Left ventricle myocardium inferior (tissue), 1 donor: Measurements from ENCODE around the gene EXOG. TPM values are rescaled to one million over a fixed set of nuclear protein-coding genes. Genes with fewer than 3 reads are reported as not detected.

ENCODE experiments used
- DNase-seq: peaks from one replicate; pipeline ENCODE4 v3.0.0-alpha.2; 2020
- H3K27ac ChIP-seq: fragments of 200-600 bp; replicated peaks from 2 replicates; pipeline ENCODE4 v1.8.0; 2021
- H3K27me3 ChIP-seq: fragments of 200-600 bp; 2 replicates; pipeline ENCODE4 v1.8.0; 2021; ENCODE audit warnings: low read depth
- H3K36me3 ChIP-seq: fragments of 200-600 bp; 2 replicates; pipeline ENCODE4 v1.8.0; 2021
- H3K4me1 ChIP-seq: fragments of 200-600 bp; 2 replicates; pipeline ENCODE4 v1.8.0; 2021
- H3K4me3 ChIP-seq: fragments of 200-600 bp; 2 replicates; pipeline ENCODE4 v1.8.0; 2021; ENCODE audit warnings: mild to moderate bottlenecking, moderate library complexity
- H3K9me3 ChIP-seq: fragments of 200-600 bp; replicated peaks from 2 replicates; pipeline ENCODE4 v1.8.0; 2021
- intact Hi-C: fragments of 100-400 bp; cut with micrococcal nuclease; formaldehyde crosslinking; loops from one replicate; pipeline ENCODE4 v1.11.0; 2022
- total RNA-seq: library from RNA; stranded (reverse); fragmentation: NEBNext Ultra II Directional; extraction: Animal tissue kit (Norgen Biotek cat#: 25700); gene quantifications from one replicate; pipeline ENCODE4 v1.2.1, GENCODE V29; 2021
- TF ChIP-seq, protein P1 (sequence below): fragments of 200-600 bp; IDR thresholded peaks from 2 replicates; pipeline ENCODE4 v1.8.0; 2021; ENCODE audit warnings: antibody characterized with exemption, mild to moderate bottlenecking, borderline replicate concordance
- donor health status: DM: no; HTN: yes; CAD: no; lungs with severe emphysema.

EXOG gene
- total RNA-seq, 1 donor from 2014 or later, result 27.9 TPM

- Histone ChIP-seq H3K4me1 (no peaks in the 10 kb centered on the region), H3K27ac (no peak overlapping the region), H3K36me3 (peaks cover 4% of the 10 kb centered on the region), H3K27me3 (no peaks in the 10 kb centered on the region), H3K9me3 (no peaks in the 10 kb centered on the region), H3K4me3 (no peak overlapping the region)
- TF ChIP-seq, protein P1, sequence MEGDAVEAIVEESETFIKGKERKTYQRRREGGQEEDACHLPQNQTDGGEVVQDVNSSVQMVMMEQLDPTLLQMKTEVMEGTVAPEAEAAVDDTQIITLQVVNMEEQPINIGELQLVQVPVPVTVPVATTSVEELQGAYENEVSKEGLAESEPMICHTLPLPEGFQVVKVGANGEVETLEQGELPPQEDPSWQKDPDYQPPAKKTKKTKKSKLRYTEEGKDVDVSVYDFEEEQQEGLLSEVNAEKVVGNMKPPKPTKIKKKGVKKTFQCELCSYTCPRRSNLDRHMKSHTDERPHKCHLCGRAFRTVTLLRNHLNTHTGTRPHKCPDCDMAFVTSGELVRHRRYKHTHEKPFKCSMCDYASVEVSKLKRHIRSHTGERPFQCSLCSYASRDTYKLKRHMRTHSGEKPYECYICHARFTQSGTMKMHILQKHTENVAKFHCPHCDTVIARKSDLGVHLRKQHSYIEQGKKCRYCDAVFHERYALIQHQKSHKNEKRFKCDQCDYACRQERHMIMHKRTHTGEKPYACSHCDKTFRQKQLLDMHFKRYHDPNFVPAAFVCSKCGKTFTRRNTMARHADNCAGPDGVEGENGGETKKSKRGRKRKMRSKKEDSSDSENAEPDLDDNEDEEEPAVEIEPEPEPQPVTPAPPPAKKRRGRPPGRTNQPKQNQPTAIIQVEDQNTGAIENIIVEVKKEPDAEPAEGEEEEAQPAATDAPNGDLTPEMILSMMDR, result no peak
- intact Hi-C loops, result no loop called here
- DNase-seq, result no peak
Measured at GRCh38 chr3:38488949-38489348, 7.2 kb upstream of the EXOG start.

DNA sequence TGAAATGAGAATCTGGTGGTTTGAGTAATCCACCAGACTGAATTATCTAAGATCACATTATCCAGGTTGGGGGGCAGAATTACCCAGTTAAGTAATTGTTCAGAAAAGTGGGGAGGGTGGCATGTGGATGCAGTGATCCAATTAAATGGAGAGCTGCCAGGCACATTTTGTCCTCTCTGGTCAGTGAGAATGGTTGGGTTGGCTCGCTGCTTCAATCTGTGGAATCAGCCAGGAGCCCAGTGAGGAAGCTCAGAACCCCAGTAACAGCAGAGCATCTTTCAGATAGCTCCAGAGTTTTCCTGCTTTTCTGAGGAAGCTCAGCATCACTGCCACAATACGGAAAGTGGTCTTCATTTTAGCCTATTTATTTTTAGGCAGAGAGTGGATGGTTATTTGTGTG is 6.4 kb upstream of the EXOG start:
- Histone ChIP-seq H3K9me3 (no peaks in the 10 kb centered on the region), H3K4me3 (no peak overlapping the region), H3K27me3 (no peaks in the 10 kb centered on the region), H3K4me1 (no peaks in the 10 kb centered on the region), H3K27ac (no peak overlapping the region), H3K36me3 (no peaks in the 10 kb centered on the region)
- DNase-seq, result no peak
- intact Hi-C loops, result no loop called here
- TF ChIP-seq, protein P1, result no peak

DNA sequence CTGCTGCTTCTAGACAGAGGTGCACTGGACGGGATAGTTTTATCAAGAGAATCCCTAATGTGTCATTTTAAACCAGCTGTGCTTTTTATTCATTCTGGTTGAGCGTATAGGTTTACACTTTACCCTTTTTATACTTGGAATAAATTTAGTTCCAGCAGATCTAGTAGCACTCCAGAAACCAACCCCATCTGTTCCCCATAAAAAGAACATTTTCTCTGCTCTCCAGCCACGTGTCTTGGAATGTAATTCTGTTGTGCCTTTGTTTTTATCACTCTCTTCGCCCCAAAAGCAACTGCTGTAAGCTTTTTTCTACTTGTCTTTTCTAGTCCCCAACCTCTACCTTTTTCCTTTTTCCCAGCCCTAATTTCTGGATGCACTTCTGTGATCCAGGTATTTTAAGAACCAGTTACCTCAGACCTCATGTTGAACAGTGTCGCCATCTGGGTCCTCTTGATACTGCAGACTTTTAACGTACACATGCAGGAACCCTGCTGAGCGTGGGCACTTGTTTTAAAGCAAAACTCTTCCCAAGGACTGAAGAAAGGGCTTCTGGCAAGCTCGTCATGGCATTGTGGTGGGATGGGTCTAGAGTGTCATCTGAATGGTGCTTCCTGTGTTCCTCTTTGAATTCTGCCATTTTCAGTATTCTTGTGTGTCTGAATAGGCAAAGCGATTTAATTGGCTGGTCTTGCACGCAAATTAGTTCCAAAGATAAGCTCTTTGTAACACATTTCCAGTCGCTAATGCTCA is 5.7 kb upstream of the EXOG start:
- intact Hi-C loops, result no loop called here

GRCh38 chr3:38491215-38491614 is 4.9 kb upstream of the EXOG start:
- Histone ChIP-seq H3K4me3 (no peak overlapping the region), H3K27ac (no peak overlapping the region), H3K9me3 (no peaks in the 10 kb centered on the region), H3K36me3 (no peaks in the 10 kb centered on the region), H3K4me1 (peaks cover under 1% of the 10 kb centered on the region), H3K27me3 (no peaks in the 10 kb centered on the region)
- TF ChIP-seq, protein P1, result no peak
- intact Hi-C loops, result no loop called here
- DNase-seq, result no peak

More for the DNA sequence above, 5.7 kb upstream of the EXOG start:
- TF ChIP-seq, protein P1, result no peak
- no peak overlapping the region for H3K27ac ChIP-seq
- no peaks in the 10 kb centered on the region for H3K9me3 ChIP-seq
- no peaks in the 10 kb centered on the region for H3K27me3 ChIP-seq
- H3K4me3 ChIP-seq, result no peak overlapping the region
- no peaks in the 10 kb centered on the region for H3K36me3 ChIP-seq
- no peaks in the 10 kb centered on the region for H3K4me1 ChIP-seq
- no peak for DNase-seq

DNA sequence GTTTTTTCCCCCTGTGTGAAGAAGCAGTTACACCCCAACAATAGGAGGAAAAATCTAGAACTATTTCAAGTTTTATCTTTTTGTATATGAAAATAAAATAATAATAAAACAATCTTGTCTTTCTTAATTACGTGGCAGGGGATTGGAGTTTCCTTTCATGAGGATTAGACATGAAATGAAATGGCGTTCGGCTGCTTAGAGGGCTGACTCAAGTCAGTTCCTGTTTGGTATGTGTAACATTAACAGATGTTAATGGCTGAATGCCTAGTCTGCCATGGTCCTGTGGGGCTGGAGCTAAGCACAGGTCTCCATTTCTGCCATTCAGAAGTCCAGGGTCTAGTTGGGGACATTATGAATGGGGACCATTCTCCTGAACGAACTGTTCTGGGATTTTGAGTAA is 3.1 kb upstream of the EXOG start:
- Histone ChIP-seq H3K9me3 (no peaks in the 10 kb centered on the region), H3K4me3 (no peak overlapping the region), H3K4me1 (peaks cover 17% of the 10 kb centered on the region), H3K27ac (peak overlapping the region; percentile 20), H3K27me3 (no peaks in the 10 kb centered on the region), H3K36me3 (no peaks in the 10 kb centered on the region)
- intact Hi-C loops, result no loop called here
- TF ChIP-seq, protein P1, result no peak
- no peak for DNase-seq
